ENCODE results near the gene MYB.

DNA sequence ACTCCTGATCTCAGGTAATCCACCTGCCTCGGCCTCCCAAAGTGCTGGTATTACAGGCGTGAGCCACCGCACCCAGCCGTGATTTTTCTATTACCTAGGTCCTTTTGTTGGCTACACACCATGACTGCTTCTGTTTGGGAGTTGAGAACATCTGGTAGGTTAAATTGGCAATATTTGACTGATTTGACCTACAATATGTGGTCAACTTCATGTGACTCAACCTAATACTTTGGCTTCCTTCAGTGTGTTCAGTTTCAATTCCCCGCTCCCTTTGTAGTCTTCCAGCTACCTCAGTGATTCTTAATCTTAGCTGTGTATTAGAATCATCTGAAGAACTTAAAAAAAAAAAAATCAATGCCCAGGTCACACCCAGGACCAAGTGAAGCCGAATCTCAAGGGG is 47.4 kb downstream of the MYB start:
- no peak for TF ChIP-seq CREB1 (CRISPR knock-in tag; IDR thresholded peaks at IDR 0.05; ENCODE audit: low read depth)
- TF ChIP-seq EZH2 (IDR thresholded peaks at IDR 0.05; ENCODE audit: low read depth, unreplicated experiment) = no peak
- no peak for TF ChIP-seq REST (IDR thresholded peaks at IDR 0.05; ENCODE audit: unreplicated experiment)
- TF ChIP-seq, protein P1, sequence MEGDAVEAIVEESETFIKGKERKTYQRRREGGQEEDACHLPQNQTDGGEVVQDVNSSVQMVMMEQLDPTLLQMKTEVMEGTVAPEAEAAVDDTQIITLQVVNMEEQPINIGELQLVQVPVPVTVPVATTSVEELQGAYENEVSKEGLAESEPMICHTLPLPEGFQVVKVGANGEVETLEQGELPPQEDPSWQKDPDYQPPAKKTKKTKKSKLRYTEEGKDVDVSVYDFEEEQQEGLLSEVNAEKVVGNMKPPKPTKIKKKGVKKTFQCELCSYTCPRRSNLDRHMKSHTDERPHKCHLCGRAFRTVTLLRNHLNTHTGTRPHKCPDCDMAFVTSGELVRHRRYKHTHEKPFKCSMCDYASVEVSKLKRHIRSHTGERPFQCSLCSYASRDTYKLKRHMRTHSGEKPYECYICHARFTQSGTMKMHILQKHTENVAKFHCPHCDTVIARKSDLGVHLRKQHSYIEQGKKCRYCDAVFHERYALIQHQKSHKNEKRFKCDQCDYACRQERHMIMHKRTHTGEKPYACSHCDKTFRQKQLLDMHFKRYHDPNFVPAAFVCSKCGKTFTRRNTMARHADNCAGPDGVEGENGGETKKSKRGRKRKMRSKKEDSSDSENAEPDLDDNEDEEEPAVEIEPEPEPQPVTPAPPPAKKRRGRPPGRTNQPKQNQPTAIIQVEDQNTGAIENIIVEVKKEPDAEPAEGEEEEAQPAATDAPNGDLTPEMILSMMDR (conservative IDR thresholded peaks at IDR 0.05; ENCODE audit: low read depth in 2 of 2) = no peak
- no peak for TF ChIP-seq EZH2phosphoT487 (IDR thresholded peaks at IDR 0.05; ENCODE audit: unreplicated experiment)
- TF ChIP-seq ZNF331 (CRISPR knock-in tag; IDR thresholded peaks at IDR 0.05; ENCODE audit: low read depth) = no peak
- no peak for TF ChIP-seq POLR2AphosphoS5 (IDR thresholded peaks at IDR 0.05; ENCODE audit: low read depth)
- TF ChIP-seq ZNF462 (CRISPR knock-in tag; IDR thresholded peaks at IDR 0.05) = no peak
- TF ChIP-seq NANOG (IDR thresholded peaks at IDR 0.05; ENCODE audit: borderline replicate concordance) = no peak
- TF ChIP-seq JUNB (IDR thresholded peaks at IDR 0.05; ENCODE audit: unreplicated experiment) = no peak
- no peak for TF ChIP-seq STAT1 (IDR thresholded peaks at IDR 0.05; ENCODE audit: unreplicated experiment)
- TF ChIP-seq ZNF114 (CRISPR knock-in tag; IDR thresholded peaks at IDR 0.05) = no peak
- TF ChIP-seq, protein P2, sequence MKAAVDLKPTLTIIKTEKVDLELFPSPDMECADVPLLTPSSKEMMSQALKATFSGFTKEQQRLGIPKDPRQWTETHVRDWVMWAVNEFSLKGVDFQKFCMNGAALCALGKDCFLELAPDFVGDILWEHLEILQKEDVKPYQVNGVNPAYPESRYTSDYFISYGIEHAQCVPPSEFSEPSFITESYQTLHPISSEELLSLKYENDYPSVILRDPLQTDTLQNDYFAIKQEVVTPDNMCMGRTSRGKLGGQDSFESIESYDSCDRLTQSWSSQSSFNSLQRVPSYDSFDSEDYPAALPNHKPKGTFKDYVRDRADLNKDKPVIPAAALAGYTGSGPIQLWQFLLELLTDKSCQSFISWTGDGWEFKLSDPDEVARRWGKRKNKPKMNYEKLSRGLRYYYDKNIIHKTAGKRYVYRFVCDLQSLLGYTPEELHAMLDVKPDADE (IDR thresholded peaks at IDR 0.05) = no peak

Measured in GM23338 (cell line).